Astrocyte (in vitro differentiated cells and primary cell): ENCODE results near the gene SERPINB1. TPM values are rescaled to one million over a fixed set of nuclear protein-coding genes. Genes with fewer than 3 reads are reported as not detected.

Source experiments
- DNase-seq: peaks from one replicate; pipeline ENCODE4 v3.0.0-alpha.2; 2010; ENCODE audit warnings: low read depth
- FAIRE-seq: peaks from 2 replicates; lab custom pipeline; 2011; peaks lifted over from hg19 to GRCh38; lab: Jason Lieb, UNC
- H2AFZ ChIP-seq: 2 replicates; pipeline ENCODE4 v1.6.0; 2012; ENCODE audit warnings: low read depth, low read length, inconsistent platforms
- H3K27ac ChIP-seq: 2 replicates; pipeline ENCODE4 v1.5.1; 2011; ENCODE audit warnings: low read depth, low read length, inconsistent platforms
- H3K27me3 ChIP-seq: 2 replicates; pipeline ENCODE4 v1.6.0; 2011; ENCODE audit warnings: low read length, inconsistent platforms; ENCODE audit not compliant: insufficient read depth
- H3K36me3 ChIP-seq: 2 replicates; pipeline ENCODE4 v1.5.1; 2011; ENCODE audit warnings: low read length, inconsistent platforms; ENCODE audit not compliant: insufficient read depth
- H3K4me1 ChIP-seq: 2 replicates; pipeline ENCODE4 v1.5.1; 2011; ENCODE audit warnings: low read length, inconsistent platforms; ENCODE audit not compliant: insufficient read depth
- H3K4me2 ChIP-seq: 2 replicates; pipeline ENCODE4 v1.6.0; 2012; ENCODE audit warnings: low read length, inconsistent platforms
- H3K4me3 ChIP-seq: 2 replicates; pipeline ENCODE4 v1.5.1; 2011; ENCODE audit warnings: low read depth, mild to moderate bottlenecking, low read length, inconsistent platforms; ENCODE audit not compliant: insufficient read depth
- H3K79me2 ChIP-seq: 2 replicates; pipeline ENCODE4 v1.6.0; 2012; ENCODE audit warnings: mild to moderate bottlenecking, low read length, inconsistent platforms; ENCODE audit not compliant: insufficient read depth
- H3K9ac ChIP-seq: 2 replicates; pipeline ENCODE4 v1.6.0; 2012; ENCODE audit warnings: mild to moderate bottlenecking, low read length, inconsistent platforms
- H3K9me3 ChIP-seq: 2 replicates; pipeline ENCODE4 v1.5.1; 2012; ENCODE audit warnings: low read depth, mild to moderate bottlenecking, low read length, inconsistent platforms; ENCODE audit not compliant: insufficient read depth
- H4K20me1 ChIP-seq: 2 replicates; pipeline ENCODE4 v1.6.0; 2012; ENCODE audit warnings: low read length, inconsistent platforms; ENCODE audit not compliant: insufficient read depth
- H3K27ac Mint-ChIP-seq: one replicate; pipeline ENCODE4 v1.8.0; 2021; ENCODE audit warnings: mild to moderate bottlenecking, mixed read lengths; ENCODE audit not compliant: unreplicated experiment
- H3K27me3 Mint-ChIP-seq: one replicate; pipeline ENCODE4 v1.8.0; 2021; ENCODE audit warnings: low read depth, mixed read lengths; ENCODE audit not compliant: unreplicated experiment
- H3K36me3 Mint-ChIP-seq: one replicate; pipeline ENCODE4 v1.8.0; 2021; ENCODE audit warnings: low read depth, mixed read lengths; ENCODE audit not compliant: unreplicated experiment
- H3K4me1 Mint-ChIP-seq: one replicate; pipeline ENCODE4 v1.8.0; 2021; ENCODE audit warnings: low read depth, mixed read lengths; ENCODE audit not compliant: unreplicated experiment
- H3K4me3 Mint-ChIP-seq: one replicate; pipeline ENCODE4 v1.8.0; 2021; ENCODE audit warnings: mild to moderate bottlenecking, moderate library complexity, mixed read lengths; ENCODE audit not compliant: unreplicated experiment
- H3K9me3 Mint-ChIP-seq: one replicate; pipeline ENCODE4 v1.8.0; 2021; ENCODE audit warnings: mild to moderate bottlenecking, mixed read lengths; ENCODE audit not compliant: unreplicated experiment
- CTCF ChIP-seq: IDR thresholded peaks from 2 replicates; pipeline ENCODE4 v1.5.1; 2011; ENCODE audit warnings: low read depth, mild to moderate bottlenecking, inconsistent platforms, low read length, moderate library complexity; ENCODE audit not compliant: insufficient read depth
- EZH2 ChIP-seq: IDR thresholded peaks from 2 replicates; pipeline ENCODE4 v1.6.1; 2012; ENCODE audit warnings: mild to moderate bottlenecking, low read length, inconsistent platforms; ENCODE audit not compliant: insufficient read depth
- total RNA-seq: library from RNA; stranded (reverse); gene quantifications from 2 replicates; pipeline ENCODE4 v1.2.1, GENCODE V29; 2021

Gene SERPINB1
- total RNA-seq, 1 donor from 2014 or later: 1.5 TPM

DNA sequence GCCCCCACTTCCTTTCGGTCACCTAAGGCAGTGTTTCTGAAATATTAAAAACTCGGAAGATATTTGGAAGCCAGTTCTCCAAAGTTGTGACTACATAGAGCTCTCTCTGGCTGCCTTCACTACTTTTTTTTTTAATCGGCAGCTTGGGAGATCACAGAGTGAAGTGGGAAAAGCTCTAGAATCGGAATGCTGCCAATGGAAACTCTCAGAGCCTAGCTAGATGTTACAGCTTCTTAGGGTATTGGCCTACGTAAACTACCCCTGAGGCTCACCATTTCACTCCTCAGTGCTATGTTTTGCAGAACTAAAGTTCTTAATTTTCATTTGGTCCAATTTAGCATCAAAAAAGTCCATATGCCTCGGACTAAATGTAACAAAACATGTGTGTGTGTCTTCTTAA lies 14.5 kb downstream of the SERPINB1 start:
- H3K27ac Mint-ChIP-seq: no peak overlapping the region
- no peak overlapping the region for H3K4me2 ChIP-seq
- H3K4me3 ChIP-seq: no peak overlapping the region
- no peak overlapping the region for H2AFZ ChIP-seq
- H3K9me3 ChIP-seq: no peaks in the 10 kb centered on the region
- DNase-seq (no peak), FAIRE-seq (no peak)
- H3K36me3 ChIP-seq: no peaks in the 10 kb centered on the region
- no peaks in the 10 kb centered on the region for H3K27me3 Mint-ChIP-seq
- no peaks in the 10 kb centered on the region for H3K4me1 Mint-ChIP-seq
- no peak overlapping the region for H3K9ac ChIP-seq
- H3K4me3 Mint-ChIP-seq: no peak overlapping the region
- no peaks in the 10 kb centered on the region for H3K79me2 ChIP-seq
- H3K27me3 ChIP-seq: no peaks in the 10 kb centered on the region
- H3K27ac ChIP-seq: no peak overlapping the region
- H3K9me3 Mint-ChIP-seq: no peaks in the 10 kb centered on the region
- no peaks in the 10 kb centered on the region for H3K36me3 Mint-ChIP-seq
- H4K20me1 ChIP-seq: no peaks in the 10 kb centered on the region
- H3K4me1 ChIP-seq: peaks cover 4% of the 10 kb centered on the region
- TF ChIP-seq EZH2: no peak
- TF ChIP-seq CTCF: no peak

- no peak overlapping the region for H3K27ac Mint-ChIP-seq
- H3K4me3 Mint-ChIP-seq: no peak overlapping the region
- H3K27me3 Mint-ChIP-seq: no peaks in the 10 kb centered on the region
- DNase-seq: no peak
- Histone ChIP-seq H3K9me3 (no peaks in the 10 kb centered on the region), H2AFZ (no peak overlapping the region), H3K9ac (no peak overlapping the region), H4K20me1 (no peaks in the 10 kb centered on the region), H3K4me2 (no peak overlapping the region), H3K4me1 (peaks cover 4% of the 10 kb centered on the region), H3K27me3 (no peaks in the 10 kb centered on the region), H3K27ac (no peak overlapping the region), H3K79me2 (no peaks in the 10 kb centered on the region), H3K4me3 (no peak overlapping the region), H3K36me3 (no peaks in the 10 kb centered on the region)
- no peaks in the 10 kb centered on the region for H3K36me3 Mint-ChIP-seq
- H3K9me3 Mint-ChIP-seq: no peaks in the 10 kb centered on the region
- H3K4me1 Mint-ChIP-seq: no peaks in the 10 kb centered on the region
- no peak for FAIRE-seq
- no peak for TF ChIP-seq EZH2
- no peak for TF ChIP-seq CTCF
Measured at GRCh38 chr6:2826131-2826530, 15.5 kb downstream of the SERPINB1 start.

- DNase-seq (no peak), FAIRE-seq (no peak)
- Histone ChIP-seq H3K27ac (no peak overlapping the region), H4K20me1 (no peaks in the 10 kb centered on the region), H3K4me2 (no peak overlapping the region), H3K9ac (no peak overlapping the region), H3K4me3 (no peak overlapping the region), H3K79me2 (no peaks in the 10 kb centered on the region), H3K36me3 (no peaks in the 10 kb centered on the region), H2AFZ (no peak overlapping the region), H3K9me3 (no peaks in the 10 kb centered on the region), H3K27me3 (no peaks in the 10 kb centered on the region), H3K4me1 (peaks cover 12% of the 10 kb centered on the region)
- Mint-ChIP-seq H3K27ac (no peak overlapping the region), H3K36me3 (no peaks in the 10 kb centered on the region), H3K4me3 (no peak overlapping the region), H3K4me1 (peaks cover 13% of the 10 kb centered on the region), H3K9me3 (no peaks in the 10 kb centered on the region), H3K27me3 (no peaks in the 10 kb centered on the region)
- no peak for TF ChIP-seq CTCF
- no peak for TF ChIP-seq EZH2
Measured at GRCh38 chr6:2823104-2823850, 18.4 kb downstream of the SERPINB1 start.
